HG03432 (cell line): ENCODE results near the gene TUBB1.
A peak's percentile ranks its signal among the peaks of the same experiment; 100 is the strongest.
"Not testable (repeated sequence)": the region's sequence is repeated elsewhere in the genome, so short reads cannot be mapped to it uniquely, and the experiment has no call there.

Source experiments
- ATAC-seq: cut with Tn5 transposase; IDR thresholded peaks from one replicate; pipeline ENCODE4 v1.9.1; 2021; ENCODE audit warnings: mild to moderate bottlenecking, moderate library complexity; ENCODE audit not compliant: unreplicated experiment

Gene TUBB1

DNA sequence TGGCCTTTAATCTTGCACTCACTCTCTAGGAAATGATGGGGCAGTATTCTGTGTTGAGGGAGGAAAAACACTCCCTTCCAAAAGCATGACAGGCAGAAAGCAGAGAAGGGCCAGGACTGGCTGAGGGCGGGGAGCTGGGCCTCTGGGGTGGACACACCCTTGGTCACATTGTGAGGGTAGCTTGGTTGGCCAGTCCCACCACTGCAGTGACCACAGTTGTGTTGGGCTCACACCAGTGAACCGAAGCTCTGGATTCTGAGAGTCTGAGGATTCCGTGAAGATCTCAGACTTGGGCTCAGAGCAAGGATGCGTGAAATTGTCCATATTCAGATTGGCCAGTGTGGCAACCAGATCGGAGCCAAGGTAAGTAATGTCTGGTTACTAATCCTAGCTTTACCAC is at the start of gene TUBB1:
Gene TUBB1, plus strand, starts transcription at position 213 of the 400 bp plus-strand sequence. Its CDS starts 94 bp downstream, at position 307.
- ATAC-seq: no peak

DNA sequence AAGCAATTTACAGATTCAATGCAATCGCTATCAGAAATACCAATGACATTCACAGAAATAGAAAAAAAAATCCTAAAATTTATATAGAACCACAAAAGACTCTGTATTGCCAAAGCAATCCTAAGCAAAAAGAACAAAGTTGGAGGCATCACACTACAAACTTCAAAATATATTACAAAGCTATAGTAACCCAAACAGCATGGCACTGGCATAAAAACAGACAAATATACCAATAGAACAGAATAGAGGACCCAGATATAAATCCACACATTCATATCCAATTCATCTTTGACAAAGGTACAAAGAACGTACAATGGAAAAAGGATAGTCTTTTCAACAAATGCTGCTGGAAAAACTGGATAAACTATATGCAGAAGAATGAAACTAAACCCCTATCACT is 49.8 kb upstream of the TUBB1 start:
- ATAC-seq: no peak

DNA sequence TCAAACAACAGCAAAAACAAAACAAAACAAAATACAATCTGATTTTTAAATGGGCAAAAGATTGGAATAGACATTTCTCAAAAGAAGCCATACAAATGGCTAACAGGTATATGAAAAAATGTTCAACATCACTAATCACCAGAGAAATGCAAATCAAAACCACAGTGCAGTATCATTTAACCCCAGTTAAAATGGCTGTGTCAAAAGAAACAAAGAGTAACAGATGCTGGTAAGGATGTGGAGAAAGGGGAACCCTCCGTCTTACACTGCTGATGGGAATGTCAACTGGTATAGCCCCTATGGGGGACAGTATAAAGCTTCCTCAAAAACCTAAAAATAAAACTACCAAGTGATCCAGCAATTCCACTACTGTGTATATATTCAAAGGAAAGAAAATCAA is 49.1 kb upstream of the TUBB1 start:
- no peak for ATAC-seq

GRCh38 chr20:58971429-58971828 is 47.8 kb upstream of the TUBB1 start:
- ATAC-seq: no peak

DNA sequence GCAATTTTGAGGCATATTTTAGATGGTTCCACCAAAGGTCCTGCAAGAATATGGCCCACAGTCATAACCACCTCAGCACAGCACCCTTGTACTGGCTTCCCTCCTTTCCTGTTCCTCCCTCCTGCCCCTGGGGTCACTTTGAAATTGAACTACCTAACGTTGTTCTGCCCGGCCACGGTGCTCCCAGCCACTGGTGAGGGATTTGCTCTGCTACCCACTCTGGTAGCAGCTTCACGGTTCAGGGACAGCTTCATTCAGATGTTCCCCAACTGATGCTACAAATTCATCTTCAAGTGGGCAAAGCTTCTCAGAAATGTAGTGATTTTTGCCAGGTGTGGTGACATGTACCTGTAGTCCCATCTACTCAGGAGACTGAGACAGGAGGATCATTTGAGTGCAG is 46.0 kb upstream of the TUBB1 start:
- no peak for ATAC-seq

DNA sequence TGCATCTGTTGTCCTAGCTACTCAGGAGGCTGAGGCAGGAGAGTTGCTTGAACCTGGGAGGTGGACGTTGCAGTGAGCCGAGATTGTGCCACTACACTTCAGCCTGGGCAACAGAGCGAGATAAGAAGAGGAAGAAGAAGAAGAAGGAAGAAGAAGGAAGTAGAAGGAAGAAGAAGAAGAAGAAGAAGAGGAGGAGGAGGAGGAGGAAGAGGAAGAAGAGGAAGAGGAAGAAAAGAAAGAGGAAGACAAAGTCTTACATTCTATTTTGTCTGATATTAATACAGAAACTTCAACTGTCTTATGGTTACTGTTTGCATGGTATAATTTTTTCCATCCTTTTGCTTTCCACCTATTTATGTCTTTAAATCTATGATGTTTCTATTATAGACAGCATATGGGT is 45.4 kb upstream of the TUBB1 start:
- no peak for ATAC-seq

DNA sequence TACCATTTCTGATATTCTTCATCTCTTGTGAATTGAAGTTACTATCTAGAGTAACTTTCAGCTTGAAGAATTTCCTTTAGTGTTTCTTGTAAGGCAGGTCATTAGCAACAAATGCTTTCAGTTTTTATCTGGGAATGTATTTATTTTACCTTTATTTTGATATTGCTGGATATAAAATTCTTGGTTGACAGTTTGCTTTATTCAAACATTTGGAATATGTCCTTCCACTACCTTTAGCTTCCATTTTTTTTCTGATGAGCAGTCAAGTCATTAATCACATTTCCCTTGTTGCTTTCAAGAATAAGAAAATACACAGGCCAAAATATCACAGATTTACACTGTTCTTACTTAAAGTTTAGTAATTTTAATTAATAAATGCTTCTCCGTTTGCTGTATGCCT is 43.9 kb upstream of the TUBB1 start:
- ATAC-seq: no peak

DNA sequence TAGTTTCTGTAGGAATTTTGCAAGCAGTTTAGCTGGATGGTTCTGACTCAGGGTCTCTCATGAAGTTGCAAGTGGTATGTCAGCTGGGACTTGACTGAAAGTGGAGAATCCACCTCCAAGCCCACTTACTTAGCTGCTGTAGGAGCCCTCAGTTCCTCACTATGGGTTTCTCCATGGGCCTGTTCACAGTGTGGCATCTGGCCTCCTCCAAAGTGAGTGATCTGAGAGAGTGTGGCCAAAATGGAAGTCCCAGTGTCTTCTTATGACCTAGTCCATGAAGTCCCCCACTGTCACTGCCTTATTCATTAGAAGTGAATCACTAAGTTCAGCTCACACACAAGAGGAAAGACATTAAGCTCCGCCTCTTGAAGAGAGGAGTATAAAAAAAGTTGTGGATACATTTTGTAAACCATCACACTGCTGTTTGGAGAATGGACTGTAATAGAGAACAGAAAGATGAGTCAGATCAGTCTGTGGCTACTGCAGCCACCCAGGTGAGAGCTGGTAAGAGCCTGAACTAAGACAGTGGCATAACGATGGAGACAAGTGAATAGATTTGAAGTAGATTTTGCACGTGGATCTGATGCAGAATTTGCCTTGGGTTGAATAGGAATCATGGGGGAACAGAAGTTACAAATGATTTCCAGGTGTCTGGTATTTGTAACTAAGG is 43.0 kb upstream of the TUBB1 start:
- ATAC-seq: peak; percentile 29

DNA sequence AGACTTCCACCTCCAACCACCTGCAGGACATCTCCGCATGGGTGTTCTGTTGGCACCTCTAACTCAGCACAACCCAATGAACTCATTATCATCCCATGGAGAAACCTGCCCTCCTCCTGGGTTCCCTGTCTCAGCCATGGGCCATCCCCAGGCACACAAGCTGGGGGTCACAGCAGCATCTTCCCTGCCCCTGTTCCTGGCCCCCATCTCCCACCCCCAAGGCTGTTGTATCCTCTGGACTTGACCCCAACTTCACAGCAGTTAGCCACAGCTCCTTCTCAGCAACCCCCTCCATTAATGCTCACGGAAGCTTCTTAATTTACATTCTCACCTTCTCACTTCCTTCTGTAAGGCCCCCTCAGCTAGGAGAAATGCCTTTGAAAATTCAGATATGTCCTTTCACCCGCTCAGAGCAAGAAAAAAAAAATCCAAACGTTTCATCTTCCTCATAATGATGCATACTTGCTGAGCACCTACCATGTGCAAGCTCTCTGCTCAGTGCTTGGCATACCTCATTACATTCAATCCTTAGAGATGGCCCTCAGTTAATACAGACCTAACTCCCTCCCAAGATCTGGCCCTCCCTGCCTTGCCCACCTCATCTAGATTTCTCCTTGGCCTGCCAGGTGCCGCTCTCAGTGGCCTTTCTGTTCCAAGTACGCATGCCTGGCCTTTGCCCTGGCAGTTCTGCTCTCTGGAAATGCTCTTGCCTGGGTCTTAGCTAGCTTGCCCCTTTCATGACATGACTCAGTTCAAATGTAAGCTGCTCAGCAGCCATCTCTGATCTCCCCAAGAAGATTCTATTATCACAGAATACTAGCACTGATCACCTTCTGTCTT is 40.7 kb upstream of the TUBB1 start:
- ATAC-seq: no peak

GRCh38 chr20:58980711-58981627 is 38.3 kb upstream of the TUBB1 start, which contains the start of gene NELFCD:
Gene NELFCD, plus strand, starts transcription at chr20:58981256. Its CDS starts 54 bp downstream, at chr20:58981310.
- peak; percentile 85 for ATAC-seq

- ATAC-seq: peak; percentile 6
Measured at GRCh38 chr20:58981628-58982364, 37.4 kb upstream of the TUBB1 start.

- ATAC-seq: no peak
Measured at GRCh38 chr20:58982406-58983114, 36.7 kb upstream of the TUBB1 start.

GRCh38 chr20:58983115-58983468 is 36.1 kb upstream of the TUBB1 start:
- ATAC-seq: not testable (repeated sequence)

DNA sequence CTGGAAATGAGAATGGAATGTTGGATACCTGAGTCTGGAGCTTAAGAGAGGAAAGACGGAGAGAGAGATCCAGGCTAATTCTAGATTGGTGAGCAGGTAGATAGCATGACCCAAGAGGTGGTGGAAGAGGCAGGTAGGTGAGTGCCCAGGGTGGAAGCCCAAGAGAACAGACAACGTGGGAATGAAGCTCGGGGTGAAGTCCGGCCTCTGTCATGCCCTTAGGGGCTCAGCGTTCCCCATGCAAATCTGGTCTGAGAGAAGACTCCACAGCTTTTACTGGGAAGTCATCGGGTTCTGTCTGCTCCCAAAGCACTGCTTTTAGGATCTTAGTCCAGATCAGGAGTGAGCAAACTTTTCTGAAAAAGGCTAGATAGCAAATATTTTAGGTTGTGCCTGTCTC is 34.5 kb upstream of the TUBB1 start:
- no peak for ATAC-seq

DNA sequence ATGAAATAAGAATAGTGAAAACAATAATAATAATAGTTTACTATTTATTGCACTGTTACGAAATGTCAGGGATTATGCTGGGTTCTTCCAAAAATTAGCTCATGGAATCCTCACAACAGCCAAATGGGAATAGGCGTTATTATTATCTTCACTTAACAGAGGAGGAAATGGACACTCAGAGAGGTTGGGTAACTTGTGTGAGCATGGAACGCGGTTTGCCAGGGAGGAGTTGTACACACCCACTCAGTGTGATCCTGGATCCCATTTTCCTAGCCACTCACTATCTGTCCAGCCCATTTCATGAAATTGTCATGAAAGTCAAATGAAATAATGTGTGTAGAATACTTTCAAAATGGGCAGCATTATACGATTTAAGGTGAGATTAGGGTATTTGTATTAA is 33.6 kb upstream of the TUBB1 start:
- ATAC-seq: no peak

DNA sequence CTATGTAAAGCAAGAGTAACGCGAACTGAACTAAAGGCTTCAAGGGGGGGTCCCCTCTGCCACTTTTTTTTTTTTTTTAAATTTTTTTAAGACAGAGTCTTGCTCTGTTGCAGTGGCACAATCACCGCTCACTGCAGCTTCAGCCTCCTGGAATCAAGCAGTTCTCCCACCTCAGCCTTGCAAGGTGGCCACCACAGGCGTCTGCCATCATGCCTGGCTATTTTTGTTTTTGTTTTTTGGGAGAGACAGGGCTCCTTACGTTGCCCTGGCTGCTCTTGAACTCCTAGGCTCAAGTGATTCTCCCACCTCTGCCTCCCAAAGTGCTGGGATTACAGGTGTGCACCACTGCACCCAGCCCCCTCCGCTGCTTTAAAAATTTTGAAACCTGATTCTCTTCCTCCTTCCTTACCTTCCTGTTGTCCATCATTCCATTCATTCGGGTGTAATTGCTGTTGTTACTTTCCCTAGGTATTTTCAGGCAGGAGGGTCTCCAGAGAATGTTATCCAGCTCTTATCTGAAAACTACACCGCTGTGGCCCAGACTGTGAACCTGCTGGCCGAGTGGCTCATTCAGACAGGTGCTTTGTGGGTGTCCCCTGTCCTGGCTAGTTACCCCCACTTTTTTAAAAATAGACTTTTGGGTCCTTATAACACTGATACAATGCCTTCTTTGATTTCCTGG is 32.8 kb upstream of the TUBB1 start:
- ATAC-seq: no peak

GRCh38 chr20:58986968-58987517 is 32.2 kb upstream of the TUBB1 start:
- no peak for ATAC-seq

GRCh38 chr20:58987790-58988564 is 31.3 kb upstream of the TUBB1 start:
- no peak for ATAC-seq

- ATAC-seq: no peak
Measured at GRCh38 chr20:58988565-58988882, 30.7 kb upstream of the TUBB1 start.
